Keratinocyte (primary cell): Measurements from ENCODE around the gene S100A1.

Experiments used
- EZH2 ChIP-seq: IDR thresholded peaks from one replicate; pipeline ENCODE4 v1.6.1; 2012; ENCODE audit warnings: inconsistent platforms, mild to moderate bottlenecking, low read length, moderate library complexity
- TF ChIP-seq, protein P1 (sequence below), 3 experiments: IDR thresholded peaks in 1 of 3; conservative IDR thresholded peaks in 1 of 3; optimal IDR thresholded peaks in 1 of 3; 2 replicates in 2 of 3; 3 replicates in 1 of 3; pipeline versions ENCODE3 to v1.5.1; 2011; ENCODE audit warnings: low read length in 3 of 3, mild to moderate bottlenecking in 3 of 3, moderate library complexity in 2 of 3, control low read depth in 1 of 3, inconsistent platforms in 1 of 3; ENCODE audit not compliant: insufficient read depth in 2 of 3; ENCODE audit errors: extremely low read depth in 1 of 3

DNA sequence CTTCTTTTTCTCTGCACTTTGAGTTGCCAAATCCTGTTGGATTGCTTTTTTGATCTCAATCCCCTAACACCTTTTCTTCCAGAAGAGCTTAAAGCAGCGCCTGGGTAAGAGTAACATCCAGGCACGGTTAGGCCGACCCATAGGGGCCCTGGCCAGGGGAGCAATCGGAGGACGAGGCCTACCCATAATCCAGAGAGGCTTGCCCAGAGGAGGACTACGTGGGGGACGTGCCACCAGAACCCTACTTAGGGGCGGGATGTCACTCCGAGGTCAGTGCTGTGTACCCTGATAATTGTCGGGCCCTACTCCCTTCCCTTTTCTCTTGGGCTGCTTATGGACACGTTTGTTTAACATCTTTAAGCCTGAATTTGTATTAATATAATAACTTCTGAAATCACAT is 13.9 kb downstream of the S100A1 start:
- TF ChIP-seq, protein P1, sequence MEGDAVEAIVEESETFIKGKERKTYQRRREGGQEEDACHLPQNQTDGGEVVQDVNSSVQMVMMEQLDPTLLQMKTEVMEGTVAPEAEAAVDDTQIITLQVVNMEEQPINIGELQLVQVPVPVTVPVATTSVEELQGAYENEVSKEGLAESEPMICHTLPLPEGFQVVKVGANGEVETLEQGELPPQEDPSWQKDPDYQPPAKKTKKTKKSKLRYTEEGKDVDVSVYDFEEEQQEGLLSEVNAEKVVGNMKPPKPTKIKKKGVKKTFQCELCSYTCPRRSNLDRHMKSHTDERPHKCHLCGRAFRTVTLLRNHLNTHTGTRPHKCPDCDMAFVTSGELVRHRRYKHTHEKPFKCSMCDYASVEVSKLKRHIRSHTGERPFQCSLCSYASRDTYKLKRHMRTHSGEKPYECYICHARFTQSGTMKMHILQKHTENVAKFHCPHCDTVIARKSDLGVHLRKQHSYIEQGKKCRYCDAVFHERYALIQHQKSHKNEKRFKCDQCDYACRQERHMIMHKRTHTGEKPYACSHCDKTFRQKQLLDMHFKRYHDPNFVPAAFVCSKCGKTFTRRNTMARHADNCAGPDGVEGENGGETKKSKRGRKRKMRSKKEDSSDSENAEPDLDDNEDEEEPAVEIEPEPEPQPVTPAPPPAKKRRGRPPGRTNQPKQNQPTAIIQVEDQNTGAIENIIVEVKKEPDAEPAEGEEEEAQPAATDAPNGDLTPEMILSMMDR (optimal IDR thresholded peaks at IDR 0.05 in 1 of 3, IDR thresholded peaks at IDR 0.05 in 1 of 3, conservative IDR thresholded peaks at IDR 0.05 in 1 of 3; ENCODE audit: extremely low read depth in 1 of 3, insufficient read depth in 2 of 3, low read length in 3 of 3): no peak
- no peak for TF ChIP-seq EZH2
